Measurements from ENCODE around the gene ZBTB16.

- no peak for TF ChIP-seq CTCF (IDR thresholded peaks at IDR 0.05)
- TF ChIP-seq EZH2 (IDR thresholded peaks at IDR 0.05): no peak
- no peak for TF ChIP-seq EZH2phosphoT487 (IDR thresholded peaks at IDR 0.05)
These were observed 102.2 kb downstream of the ZBTB16 start for GRCh38 chr11:114161486-114162250.

Measured in neural progenitor cell (in vitro differentiated cells).